Measurements from ENCODE around the gene MICU2. TPM values are rescaled to one million over a fixed set of nuclear protein-coding genes. Genes with fewer than 3 reads are reported as not detected.

MICU2 gene
- total and polyA plus RNA-seq, 2 of the 13 experiments (the other 11 are each of a cell fraction or from before 2014, with no cell fraction given) = 31.7 to 42.4 TPM

- Histone ChIP-seq H3K36me3 (replicated peaks in 1 of 2; ENCODE audit: control insufficient read depth in 1 of 2, insufficient read depth in 2 of 2, low read length in 2 of 2) (no peaks in the 10 kb centered on the region), H3K27me3 (ENCODE audit: control insufficient read depth in 1 of 2, insufficient read depth in 2 of 2, low read length in 2 of 2) (no peaks in the 10 kb centered on the region), H3K9me3 (ENCODE audit: low read length) (peaks cover 11% of the 10 kb centered on the region; the same call in 1 of the 2 replicates), H3K4me2 (ENCODE audit: low read depth, low read length) (no peak overlapping the region), H3K79me2 (ENCODE audit: insufficient read depth, low read length) (no peaks in the 10 kb centered on the region), H3K27ac (ENCODE audit: extremely low read length, insufficient read depth, low read length) (no peak overlapping the region), H3K4me1 (ENCODE audit: insufficient read depth, low read length) (peaks cover 10% of the 10 kb centered on the region; the same call in 1 of the 2 replicates), H4K20me1 (ENCODE audit: insufficient read depth, low read length) (no peaks in the 10 kb centered on the region), H2AFZ (ENCODE audit: low read length) (no peak overlapping the region), H3K4me3 (replicated peaks in 1 of 3; ENCODE audit: insufficient read depth in 1 of 3, low read depth in 2 of 3, low read length in 3 of 3) (no peak overlapping the region), H3K9ac (ENCODE audit: insufficient read depth, low read depth, low read length) (no peak overlapping the region)
- ATAC-seq (no peak), FAIRE-seq (no peak), DNase-seq (ENCODE audit: low spot score) (no peak)
- POLR2A ChIA-PET = no interaction called here
- CTCF ChIA-PET (ENCODE audit: low intra/inter-chr PET ratio, low total read pairs) = no interaction called here
- in situ Hi-C loops (cut with HindIII; ENCODE audit: extremely low pct_ligation_motif_present, low pct_unique_long_range_greater_than_20kb) = no loop called here
- intact Hi-C loops (cut with micrococcal nuclease; ENCODE audit: unreplicated experiment) = no loop called here
- 94% methylated on average over 4 of the region's 4 CpGs for WGBS (ENCODE audit: low lambda C conversion rate)
- no TSS peak for BruUV-seq (replicated peaks)
- TF ChIP-seq PBX3 (CRISPR knock-in tag; IDR thresholded peaks at IDR 0.05; ENCODE audit: borderline replicate concordance) (no peak), SP5 (CRISPR knock-in tag; IDR thresholded peaks at IDR 0.05; ENCODE audit: borderline replicate concordance, low read depth) (no peak), ZSCAN9 (CRISPR knock-in tag; IDR thresholded peaks at IDR 0.05; ENCODE audit: borderline replicate concordance) (no peak), SRSF9 (IDR thresholded peaks at IDR 0.05; ENCODE audit: borderline replicate concordance, insufficient read depth, low read depth, low read length, poor library complexity, severe bottlenecking) (no peak), ZNF230 (CRISPR knock-in tag; IDR thresholded peaks at IDR 0.05) (no peak), CHD2 (IDR thresholded peaks at IDR 0.05; ENCODE audit: low read depth, low read length) (no peak), ZNF574 (CRISPR knock-in tag; IDR thresholded peaks at IDR 0.05) (no peak), SAFB2 (CRISPR knock-in tag; IDR thresholded peaks at IDR 0.05; ENCODE audit: borderline replicate concordance, low read depth) (no peak), RFXAP (CRISPR knock-in tag; IDR thresholded peaks at IDR 0.05; ENCODE audit: borderline replicate concordance) (no peak), SIN3A (IDR thresholded peaks at IDR 0.05; ENCODE audit: borderline replicate concordance, low read depth, low read length) (no peak), ZBTB33 (CRISPR knock-in tag; IDR thresholded peaks at IDR 0.05) (no peak)
Measured at GRCh38 chr13:21486322-21486721, 117.6 kb downstream of the MICU2 start.

All from HepG2 (cell line).